Suprapubic skin (tissue), 4 donors: ENCODE data around the gene TCTA. TPM values are rescaled to one million over a fixed set of nuclear protein-coding genes. Genes with fewer than 3 reads are reported as not detected.
A peak's percentile ranks its signal among the peaks of the same experiment; 100 is the strongest.

Experiments
- DNase-seq, 2 donors: peaks; one replicate each; pipeline ENCODE4 v3.0.0-alpha.2; 2019; ENCODE audit warnings: low spot score in 2 of 2
- H3K27ac ChIP-seq: fragments of 200-600 bp; sonication (generic); one replicate; pipeline ENCODE4 v1.5.1; 2019
- H3K27me3 ChIP-seq: fragments of 200-600 bp; sonication (generic); one replicate; pipeline ENCODE4 v1.5.1; 2019
- H3K36me3 ChIP-seq: fragments of 200-600 bp; sonication (generic); one replicate; pipeline ENCODE4 v1.5.1; 2019
- H3K4me1 ChIP-seq: fragments of 200-600 bp; sonication (generic); one replicate; pipeline ENCODE4 v1.5.1; 2019
- H3K4me3 ChIP-seq: fragments of 200-600 bp; sonication (generic); one replicate; pipeline ENCODE4 v1.5.1; 2019; ENCODE audit warnings: mild to moderate bottlenecking
- H3K9me3 ChIP-seq: fragments of 200-600 bp; sonication (generic); one replicate; pipeline ENCODE4 v1.5.1; 2019
- EP300 ChIP-seq: sonication (generic); formaldehyde crosslinking; IDR thresholded peaks from one replicate; pipeline ENCODE4 v1.6.1; 2017; ENCODE audit warnings: antibody characterized with exemption
- POLR2A ChIP-seq, 2 donors: fragments of 450-650 bp; IDR thresholded peaks; one replicate each; pipeline ENCODE4 v1.6.1; 2017; ENCODE audit warnings: antibody characterized with exemption in 2 of 2, mild to moderate bottlenecking in 2 of 2, moderate library complexity in 2 of 2
- POLR2AphosphoS5 ChIP-seq, 3 donors: sonication (generic); formaldehyde crosslinking; IDR thresholded peaks; one replicate each; pipeline ENCODE4 v1.6.1; 2017; ENCODE audit warnings: antibody characterized with exemption in 3 of 3
- WGBS: methylation state at CpG from one replicate; pipeline ENCODE4 v1.1.5; 2018; 5-methylcytosine and 5-hydroxymethylcytosine counted together
- total RNA-seq, 4 donors: library from RNA; depleted of rRNA; stranded (reverse); fragments of >200 nt; gene quantifications; one replicate each; pipeline ENCODE4 v1.1.0, GENCODE V29; 2016
- TF ChIP-seq, protein P1 (sequence below), 2 donors: fragments of 200-600 bp in 1 of 2; fragments of 450-650 bp in 1 of 2; sonication (generic) in 1 of 2; IDR thresholded peaks; one replicate each; pipeline ENCODE4 v1.5.1; 2016 to 2019; ENCODE audit warnings: antibody characterized with exemption in 2 of 2, mild to moderate bottlenecking in 1 of 2, moderate library complexity in 1 of 2

Gene TCTA
- total RNA-seq, 4 donors from 2014 or later: 10.8 to 25.5 (median 19.6) TPM

DNA sequence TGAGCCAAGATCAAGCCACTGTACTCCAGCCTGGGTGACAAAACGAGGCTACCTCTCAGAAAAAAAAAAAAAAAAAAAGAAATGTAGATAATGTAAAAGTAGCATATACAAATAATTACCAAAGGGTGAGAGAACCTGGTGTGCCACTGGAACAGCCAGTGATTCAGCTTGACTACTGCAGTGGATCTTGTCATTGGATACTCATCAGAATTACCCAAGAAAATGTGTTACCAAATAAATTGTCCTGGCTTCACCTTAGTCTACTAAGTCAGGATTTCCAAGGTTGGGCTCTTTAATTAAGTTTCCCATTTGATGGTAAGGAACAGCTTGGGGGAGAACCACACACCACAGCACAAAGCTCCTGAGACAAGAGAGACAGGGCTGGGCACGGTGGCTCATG is 15.4 kb downstream of the TCTA start:
- 78% methylated on average over 2 of the region's 2 CpGs for WGBS

DNA sequence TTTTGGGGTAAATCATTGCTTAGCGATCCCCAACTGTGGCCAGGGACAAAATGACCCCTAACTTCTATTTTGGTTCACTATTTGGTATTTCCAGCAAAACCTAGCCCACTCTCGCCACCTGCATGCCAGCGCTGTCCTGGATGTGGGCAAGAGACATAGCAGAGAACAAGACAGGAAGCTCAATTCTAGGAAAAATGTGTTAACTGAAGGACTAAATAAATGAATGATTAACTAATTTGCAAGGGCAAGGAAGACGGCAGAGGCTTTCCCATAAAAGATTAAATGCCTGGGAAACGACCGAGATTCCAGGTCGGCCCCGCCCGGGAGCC is 16.5 kb downstream of the TCTA start:
- TF ChIP-seq, protein P1, sequence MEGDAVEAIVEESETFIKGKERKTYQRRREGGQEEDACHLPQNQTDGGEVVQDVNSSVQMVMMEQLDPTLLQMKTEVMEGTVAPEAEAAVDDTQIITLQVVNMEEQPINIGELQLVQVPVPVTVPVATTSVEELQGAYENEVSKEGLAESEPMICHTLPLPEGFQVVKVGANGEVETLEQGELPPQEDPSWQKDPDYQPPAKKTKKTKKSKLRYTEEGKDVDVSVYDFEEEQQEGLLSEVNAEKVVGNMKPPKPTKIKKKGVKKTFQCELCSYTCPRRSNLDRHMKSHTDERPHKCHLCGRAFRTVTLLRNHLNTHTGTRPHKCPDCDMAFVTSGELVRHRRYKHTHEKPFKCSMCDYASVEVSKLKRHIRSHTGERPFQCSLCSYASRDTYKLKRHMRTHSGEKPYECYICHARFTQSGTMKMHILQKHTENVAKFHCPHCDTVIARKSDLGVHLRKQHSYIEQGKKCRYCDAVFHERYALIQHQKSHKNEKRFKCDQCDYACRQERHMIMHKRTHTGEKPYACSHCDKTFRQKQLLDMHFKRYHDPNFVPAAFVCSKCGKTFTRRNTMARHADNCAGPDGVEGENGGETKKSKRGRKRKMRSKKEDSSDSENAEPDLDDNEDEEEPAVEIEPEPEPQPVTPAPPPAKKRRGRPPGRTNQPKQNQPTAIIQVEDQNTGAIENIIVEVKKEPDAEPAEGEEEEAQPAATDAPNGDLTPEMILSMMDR (IDR thresholded peaks at IDR 0.05): no peak
- H3K27ac ChIP-seq: peak overlapping the region; percentile 90
- DNase-seq: no peak
- WGBS: 5% methylated on average over 9 of the region's 9 CpGs
- peak overlapping the region; percentile 70 for H3K4me3 ChIP-seq
- no peaks in the 10 kb centered on the region for H3K27me3 ChIP-seq
- H3K36me3 ChIP-seq: peaks cover 11% of the 10 kb centered on the region
- no peaks in the 10 kb centered on the region for H3K9me3 ChIP-seq
- peaks cover 11% of the 10 kb centered on the region for H3K4me1 ChIP-seq

More for the DNA sequence above, 15.4 kb downstream of the TCTA start:
- H3K4me1 ChIP-seq: peaks cover 11% of the 10 kb centered on the region
- no peaks in the 10 kb centered on the region for H3K9me3 ChIP-seq
- no peak for DNase-seq
- no peak for TF ChIP-seq POLR2A (IDR thresholded peaks at IDR 0.05)
- TF ChIP-seq, protein P1 (IDR thresholded peaks at IDR 0.05): no peak
- TF ChIP-seq POLR2AphosphoS5 (IDR thresholded peaks at IDR 0.05): no peak
- no peak for TF ChIP-seq EP300
- peaks cover 11% of the 10 kb centered on the region for H3K36me3 ChIP-seq
- H3K27me3 ChIP-seq: no peaks in the 10 kb centered on the region
- no peak overlapping the region for H3K27ac ChIP-seq
- no peak overlapping the region for H3K4me3 ChIP-seq

DNA sequence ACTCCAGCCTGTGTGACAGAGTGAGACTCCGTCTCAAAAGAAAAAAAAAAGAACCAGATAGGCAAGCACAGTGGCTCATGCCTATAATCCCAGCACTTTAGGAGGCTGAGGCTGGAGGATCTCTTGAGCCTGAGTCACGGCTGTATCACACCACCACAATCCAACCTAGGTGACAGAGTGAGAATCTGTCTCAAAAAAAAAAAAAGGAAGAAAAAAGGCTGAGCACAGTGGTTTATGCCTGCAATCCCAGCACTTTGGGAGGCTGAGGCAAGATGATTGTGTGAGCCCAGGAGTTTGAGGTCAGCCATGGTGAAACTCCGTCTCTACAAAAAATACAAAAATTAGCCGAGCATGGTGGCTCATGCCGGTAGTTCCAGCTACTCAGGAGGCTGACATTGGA is 22.5 kb downstream of the TCTA start:
- H3K27ac ChIP-seq: no peak overlapping the region
- peaks cover 2% of the 10 kb centered on the region for H3K4me1 ChIP-seq
- H3K36me3 ChIP-seq: no peaks in the 10 kb centered on the region
- no peak overlapping the region for H3K4me3 ChIP-seq
- no peak for DNase-seq
- 90% methylated on average over 5 of the region's 5 CpGs for WGBS
- H3K27me3 ChIP-seq: no peaks in the 10 kb centered on the region
- TF ChIP-seq EP300: no peak
- no peaks in the 10 kb centered on the region for H3K9me3 ChIP-seq

DNA sequence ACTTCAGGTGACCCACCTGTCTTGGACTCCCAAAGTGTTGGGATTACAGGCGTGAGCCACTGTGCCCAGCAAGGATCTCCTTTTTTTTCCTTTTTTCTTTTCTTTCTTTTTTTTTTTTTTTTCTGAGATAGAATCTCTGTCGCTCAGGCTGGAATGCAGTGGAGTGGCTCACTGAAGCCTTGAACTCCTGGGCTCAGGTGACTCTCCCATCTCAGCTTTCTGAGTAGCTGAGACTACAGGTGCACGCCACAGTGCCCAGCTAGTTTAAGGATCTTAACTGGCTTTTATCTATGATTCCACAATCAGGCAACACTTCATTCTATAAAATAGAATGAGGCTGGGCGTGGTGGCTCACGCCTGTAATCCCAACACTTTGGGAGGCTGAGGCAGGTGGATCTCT is 33.2 kb downstream of the TCTA start:
- H3K36me3 ChIP-seq: no peaks in the 10 kb centered on the region
- H3K4me1 ChIP-seq: peaks cover 15% of the 10 kb centered on the region
- no peaks in the 10 kb centered on the region for H3K27me3 ChIP-seq
- no peak for DNase-seq
- TF ChIP-seq EP300: no peak
- TF ChIP-seq, protein P1 (IDR thresholded peaks at IDR 0.05): no peak
- no peak for TF ChIP-seq POLR2A (IDR thresholded peaks at IDR 0.05)
- no peak for TF ChIP-seq POLR2AphosphoS5 (IDR thresholded peaks at IDR 0.05)
- no peaks in the 10 kb centered on the region for H3K9me3 ChIP-seq
- H3K4me3 ChIP-seq: no peak overlapping the region
- no peak overlapping the region for H3K27ac ChIP-seq
- WGBS: 94% methylated on average over 5 of the region's 5 CpGs

DNA sequence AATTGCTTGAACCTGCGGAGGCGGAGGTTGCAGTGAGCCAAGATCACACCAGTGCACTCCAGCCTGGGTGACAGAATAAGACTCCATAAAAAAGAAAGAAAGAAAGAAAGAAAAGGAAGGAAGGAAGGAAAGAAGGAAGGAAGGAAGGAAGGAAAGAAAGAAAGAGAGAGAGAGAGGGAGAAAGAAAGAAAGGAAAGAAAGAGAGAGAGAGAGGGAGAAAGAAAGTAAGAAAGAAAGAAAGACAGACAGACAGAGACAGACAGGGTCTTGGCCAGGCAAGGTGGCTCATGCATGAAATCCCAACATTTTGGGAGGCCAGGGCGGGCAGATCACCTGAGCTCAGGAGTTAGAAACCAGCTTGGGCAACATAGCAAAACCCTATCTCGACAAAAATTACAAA is 41.4 kb downstream of the TCTA start:
- DNase-seq: no peak
- no peak overlapping the region for H3K27ac ChIP-seq
- no peaks in the 10 kb centered on the region for H3K27me3 ChIP-seq
- no peak overlapping the region for H3K4me3 ChIP-seq
- WGBS: 93% methylated on average over 4 of the region's 4 CpGs
- no peaks in the 10 kb centered on the region for H3K36me3 ChIP-seq
- peaks cover 5% of the 10 kb centered on the region for H3K4me1 ChIP-seq
- TF ChIP-seq POLR2A (IDR thresholded peaks at IDR 0.05) (no peak), POLR2AphosphoS5 (IDR thresholded peaks at IDR 0.05) (no peak), EP300 (no peak)
- TF ChIP-seq, protein P1 (IDR thresholded peaks at IDR 0.05): no peak
- H3K9me3 ChIP-seq: no peaks in the 10 kb centered on the region

DNA sequence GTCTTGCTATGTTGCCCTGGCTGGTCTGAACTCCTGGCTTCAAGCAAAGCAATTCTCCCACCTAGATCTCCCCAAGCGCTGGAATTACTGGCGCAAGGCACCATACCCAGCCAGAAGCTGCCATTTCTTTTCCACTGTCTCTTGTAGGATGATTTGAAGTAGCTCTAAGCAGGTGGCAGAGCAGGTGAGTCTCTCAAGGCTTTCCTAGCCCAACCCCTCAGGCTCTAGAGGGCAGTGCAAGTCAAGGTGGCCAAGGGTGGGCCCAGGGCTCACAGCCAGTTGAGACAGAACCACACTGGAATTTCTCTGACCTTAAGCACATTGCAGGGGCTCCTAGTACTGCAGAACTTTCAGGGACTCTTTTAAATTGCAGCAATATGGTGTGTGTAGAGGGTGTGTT is 42.2 kb downstream of the TCTA start:
- no peaks in the 10 kb centered on the region for H3K9me3 ChIP-seq
- no peaks in the 10 kb centered on the region for H3K27me3 ChIP-seq
- no peak overlapping the region for H3K27ac ChIP-seq
- no peak overlapping the region for H3K4me3 ChIP-seq
- TF ChIP-seq POLR2A (IDR thresholded peaks at IDR 0.05) (no peak), EP300 (no peak), POLR2AphosphoS5 (IDR thresholded peaks at IDR 0.05) (no peak)
- TF ChIP-seq, protein P1 (IDR thresholded peaks at IDR 0.05): no peak
- WGBS: 85% methylated on average over 2 of the region's 2 CpGs
- H3K36me3 ChIP-seq: no peaks in the 10 kb centered on the region
- H3K4me1 ChIP-seq: no peaks in the 10 kb centered on the region
- no peak for DNase-seq
